ENCODE data around the gene BOD1. TPM values are rescaled to one million over a fixed set of nuclear protein-coding genes. Genes with fewer than 3 reads are reported as not detected.

The BOD1 gene
- total and polyA plus RNA-seq, 9 of the 15 experiments (the other 6 are each of a cell fraction or from before 2014, with no cell fraction given), result 10.1 to 31.6 (median 22.6) TPM

DNA sequence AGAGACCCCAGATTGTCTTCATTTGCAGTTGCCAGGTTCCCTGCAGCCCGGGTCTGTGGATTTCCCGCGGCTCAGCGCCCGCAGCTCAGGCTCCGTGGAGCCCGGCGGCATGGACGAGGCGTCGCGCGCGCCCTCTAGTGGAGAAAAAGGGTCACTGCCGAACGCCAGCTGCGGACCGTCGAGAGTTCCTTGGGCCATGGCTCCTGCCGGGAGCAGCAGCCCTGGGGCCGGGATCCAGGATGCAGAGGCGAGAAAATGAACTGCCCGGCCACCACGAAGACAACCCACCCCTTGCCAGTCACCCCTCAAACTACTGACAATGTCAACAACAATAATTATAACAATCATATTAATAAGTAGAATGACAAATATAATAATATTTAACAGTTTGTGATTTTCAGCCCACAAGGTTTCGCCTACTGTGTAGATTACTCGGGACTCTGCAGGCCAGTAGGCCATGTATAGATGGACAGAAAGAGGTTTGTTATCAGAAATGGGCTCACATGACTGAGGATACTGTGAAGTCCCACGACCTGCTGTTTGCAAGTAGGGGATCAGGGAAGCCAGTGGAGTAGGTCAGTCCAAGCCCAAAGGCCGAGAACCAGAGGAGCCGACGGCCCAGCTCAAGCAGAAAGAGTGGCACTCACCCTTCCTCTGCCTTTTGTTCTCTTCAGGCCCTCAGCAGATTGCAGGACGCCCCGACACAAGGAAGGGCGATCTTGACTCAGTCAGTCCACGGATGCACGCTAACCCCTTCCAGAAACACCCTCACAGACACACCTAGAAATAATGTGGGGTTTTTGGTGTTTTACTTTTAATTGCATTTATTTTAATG is 43.1 kb downstream of the BOD1 start (continued):
- no peak for TF ChIP-seq ARID2 (IDR thresholded peaks at IDR 0.05)
- TF ChIP-seq ZZZ3 (IDR thresholded peaks at IDR 0.05), result no peak
- no peak for TF ChIP-seq BMI1 (IDR thresholded peaks at IDR 0.05; ENCODE audit: low read length)
- TF ChIP-seq, protein P1, sequence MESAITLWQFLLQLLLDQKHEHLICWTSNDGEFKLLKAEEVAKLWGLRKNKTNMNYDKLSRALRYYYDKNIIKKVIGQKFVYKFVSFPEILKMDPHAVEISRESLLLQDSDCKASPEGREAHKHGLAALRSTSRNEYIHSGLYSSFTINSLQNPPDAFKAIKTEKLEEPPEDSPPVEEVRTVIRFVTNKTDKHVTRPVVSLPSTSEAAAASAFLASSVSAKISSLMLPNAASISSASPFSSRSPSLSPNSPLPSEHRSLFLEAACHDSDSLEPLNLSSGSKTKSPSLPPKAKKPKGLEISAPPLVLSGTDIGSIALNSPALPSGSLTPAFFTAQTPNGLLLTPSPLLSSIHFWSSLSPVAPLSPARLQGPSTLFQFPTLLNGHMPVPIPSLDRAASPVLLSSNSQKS (CRISPR knock-in tag; IDR thresholded peaks at IDR 0.05), result no peak
- TF ChIP-seq KLF13 (tag; IDR thresholded peaks at IDR 0.05; ENCODE audit: borderline replicate concordance, low read depth), result no peak
- TF ChIP-seq ATF1 (CRISPR knock-in tag; IDR thresholded peaks at IDR 0.05), result no peak
- no peak for TF ChIP-seq ATF1 (tag; IDR thresholded peaks at IDR 0.05)
- peak in 1 of 3 experiments; percentile 20 for TF ChIP-seq YY1 (IDR thresholded peaks at IDR 0.05; ENCODE audit: borderline replicate concordance in 1 of 3, control insufficient read depth in 1 of 3, extremely low read depth in 1 of 3, insufficient read depth in 3 of 3, insufficient read length in 1 of 3, insufficient replicate concordance in 2 of 3, low read depth in 1 of 3, low read length in 2 of 3)
- no peak for TF ChIP-seq ZNF586 (CRISPR knock-in tag; conservative IDR thresholded peaks at IDR 0.05)
- TF ChIP-seq ETS2 (tag; IDR thresholded peaks at IDR 0.05; ENCODE audit: borderline replicate concordance, poor library complexity, severe bottlenecking), result no peak
- no peak for TF ChIP-seq TCF7 (IDR thresholded peaks at IDR 0.05; ENCODE audit: borderline replicate concordance)
- TF ChIP-seq, protein P2, sequence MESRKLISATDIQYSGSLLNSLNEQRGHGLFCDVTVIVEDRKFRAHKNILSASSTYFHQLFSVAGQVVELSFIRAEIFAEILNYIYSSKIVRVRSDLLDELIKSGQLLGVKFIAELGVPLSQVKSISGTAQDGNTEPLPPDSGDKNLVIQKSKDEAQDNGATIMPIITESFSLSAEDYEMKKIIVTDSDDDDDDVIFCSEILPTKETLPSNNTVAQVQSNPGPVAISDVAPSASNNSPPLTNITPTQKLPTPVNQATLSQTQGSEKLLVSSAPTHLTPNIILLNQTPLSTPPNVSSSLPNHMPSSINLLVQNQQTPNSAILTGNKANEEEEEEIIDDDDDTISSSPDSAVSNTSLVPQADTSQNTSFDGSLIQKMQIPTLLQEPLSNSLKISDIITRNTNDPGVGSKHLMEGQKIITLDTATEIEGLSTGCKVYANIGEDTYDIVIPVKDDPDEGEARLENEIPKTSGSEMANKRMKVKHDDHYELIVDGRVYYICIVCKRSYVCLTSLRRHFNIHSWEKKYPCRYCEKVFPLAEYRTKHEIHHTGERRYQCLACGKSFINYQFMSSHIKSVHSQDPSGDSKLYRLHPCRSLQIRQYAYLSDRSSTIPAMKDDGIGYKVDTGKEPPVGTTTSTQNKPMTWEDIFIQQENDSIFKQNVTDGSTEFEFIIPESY (CRISPR knock-in tag; IDR thresholded peaks at IDR 0.05), result no peak
- TF ChIP-seq, protein P3, sequence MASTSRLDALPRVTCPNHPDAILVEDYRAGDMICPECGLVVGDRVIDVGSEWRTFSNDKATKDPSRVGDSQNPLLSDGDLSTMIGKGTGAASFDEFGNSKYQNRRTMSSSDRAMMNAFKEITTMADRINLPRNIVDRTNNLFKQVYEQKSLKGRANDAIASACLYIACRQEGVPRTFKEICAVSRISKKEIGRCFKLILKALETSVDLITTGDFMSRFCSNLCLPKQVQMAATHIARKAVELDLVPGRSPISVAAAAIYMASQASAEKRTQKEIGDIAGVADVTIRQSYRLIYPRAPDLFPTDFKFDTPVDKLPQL (IDR thresholded peaks at IDR 0.05; ENCODE audit: extremely low read depth, insufficient read length), result no peak
- no peak for TF ChIP-seq ZSCAN32 (CRISPR knock-in tag; IDR thresholded peaks at IDR 0.05)
- TF ChIP-seq ZNF165 (CRISPR knock-in tag; IDR thresholded peaks at IDR 0.05; ENCODE audit: borderline replicate concordance), result no peak
- no peak for TF ChIP-seq TSC22D4 (tag; IDR thresholded peaks at IDR 0.05)
- TF ChIP-seq SIRT6 (IDR thresholded peaks at IDR 0.05; ENCODE audit: low read depth, low read length), result no peak
- TF ChIP-seq, protein P4, sequence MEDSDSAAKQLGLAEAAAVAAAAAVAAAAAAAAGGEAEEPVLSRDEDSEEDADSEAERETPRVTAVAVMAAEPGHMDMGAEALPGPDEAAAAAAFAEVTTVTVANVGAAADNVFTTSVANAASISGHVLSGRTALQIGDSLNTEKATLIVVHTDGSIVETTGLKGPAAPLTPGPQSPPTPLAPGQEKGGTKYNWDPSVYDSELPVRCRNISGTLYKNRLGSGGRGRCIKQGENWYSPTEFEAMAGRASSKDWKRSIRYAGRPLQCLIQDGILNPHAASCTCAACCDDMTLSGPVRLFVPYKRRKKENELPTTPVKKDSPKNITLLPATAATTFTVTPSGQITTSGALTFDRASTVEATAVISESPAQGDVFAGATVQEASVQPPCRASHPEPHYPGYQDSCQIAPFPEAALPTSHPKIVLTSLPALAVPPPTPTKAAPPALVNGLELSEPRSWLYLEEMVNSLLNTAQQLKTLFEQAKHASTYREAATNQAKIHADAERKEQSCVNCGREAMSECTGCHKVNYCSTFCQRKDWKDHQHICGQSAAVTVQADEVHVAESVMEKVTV (CRISPR knock-in tag; IDR thresholded peaks at IDR 0.05), result peak; percentile 46

Data from K562 (cell line).